Fibroblast of lung (primary cell): Measurements from ENCODE around the gene COL11A1. TPM values are rescaled to one million over a fixed set of nuclear protein-coding genes. Genes with fewer than 3 reads are reported as not detected.

Source experiments
- DNase-seq, 2 donors: peaks; one replicate each; pipeline versions ENCODE4 v3.0.0 to v3.0.0-alpha.2; 2010; ENCODE audit warnings: low read depth in 2 of 2
- H2AFZ ChIP-seq: 2 replicates; pipeline ENCODE4 v1.5.1; 2012; ENCODE audit warnings: low read length, control low read depth, inconsistent platforms
- H3K27ac ChIP-seq: 2 replicates; pipeline ENCODE4 v1.5.1; 2011; ENCODE audit warnings: low read length, control low read depth; ENCODE audit not compliant: insufficient read depth
- H3K27me3 ChIP-seq: 2 replicates; pipeline ENCODE4 v1.5.1; 2011; ENCODE audit warnings: mild to moderate bottlenecking, low read length; ENCODE audit not compliant: control insufficient read depth, insufficient read depth
- H3K36me3 ChIP-seq: 2 replicates; pipeline ENCODE4 v1.5.1; 2011; ENCODE audit warnings: low read length; ENCODE audit not compliant: control insufficient read depth, insufficient read depth
- H3K4me1 ChIP-seq: 2 replicates; pipeline ENCODE4 v1.5.1; 2011; ENCODE audit warnings: low read length; ENCODE audit not compliant: control insufficient read depth, insufficient read depth; ENCODE audit errors: extremely low read depth
- H3K4me2 ChIP-seq: 2 replicates; pipeline ENCODE4 v1.5.1; 2011; ENCODE audit warnings: low read length, control low read depth; ENCODE audit not compliant: insufficient read depth; ENCODE audit errors: extremely low read depth
- H3K4me3 ChIP-seq, 4 experiments: fragments of 200-600 bp in 1 of 4; sonication (generic) in 1 of 4; replicated peaks in 1 of 4; 2 replicates each; pipeline ENCODE4 v1.5.1; 2011 to 2016; ENCODE audit warnings: low read length in 4 of 4, low read depth in 3 of 4, mild to moderate bottlenecking in 3 of 4, control low read depth in 2 of 4, inconsistent platforms in 1 of 4, mixed read lengths in 1 of 4; ENCODE audit not compliant: insufficient read depth in 1 of 4; ENCODE audit errors: control extremely low read depth in 1 of 4
- H3K79me2 ChIP-seq: 2 replicates; pipeline ENCODE4 v1.5.1; 2012; ENCODE audit warnings: mild to moderate bottlenecking, low read length, inconsistent platforms; ENCODE audit not compliant: control insufficient read depth, insufficient read depth
- H3K9ac ChIP-seq: 2 replicates; pipeline ENCODE4 v1.5.1; 2011; ENCODE audit warnings: mild to moderate bottlenecking, low read length, control low read depth; ENCODE audit not compliant: insufficient read depth
- H3K9me3 ChIP-seq: 2 replicates; pipeline ENCODE4 v1.5.1; 2012; ENCODE audit warnings: low read depth, low read length; ENCODE audit not compliant: control insufficient read depth, insufficient read depth
- H4K20me1 ChIP-seq: 2 replicates; pipeline ENCODE4 v1.5.1; 2011; ENCODE audit warnings: low read length; ENCODE audit not compliant: control insufficient read depth, insufficient read depth; ENCODE audit errors: extremely low read depth
- EZH2 ChIP-seq: IDR thresholded peaks from 2 replicates; pipeline ENCODE4 v1.5.1; 2012; ENCODE audit warnings: low read length, control low read depth, mild to moderate bottlenecking; ENCODE audit errors: missing control alignments
- polyA plus RNA-seq, 2 donors: library from polyadenylated mRNA; depleted of rRNA in 1 of 2; stranded (reverse) in 1 of 2; unstranded in 1 of 2; fragments of >200 nt; gene quantifications; 2 replicates each; pipeline ENCODE4 v1.2.1, GENCODE V29; 2011 to 2012; ENCODE audit warnings: missing spikeins in 1 of 2
- total RNA-seq: library from RNA; depleted of rRNA; stranded (reverse); fragments of >200 nt; gene quantifications from 2 replicates; pipeline ENCODE4 v1.2.1, GENCODE V29; 2014
- TF ChIP-seq, protein P1 (sequence below), 2 donors: IDR thresholded peaks in 1 of 2; conservative IDR thresholded peaks in 1 of 2; 1 replicate in 1 of 2; 2 replicates in 1 of 2; pipeline ENCODE4 v1.5.1; 2011 to 2012; ENCODE audit warnings: low read length in 2 of 2, control low read depth in 1 of 2, inconsistent platforms in 1 of 2, low read depth in 1 of 2, mild to moderate bottlenecking in 1 of 2

COL11A1 gene
- total and polyA plus RNA-seq, 2 donors (not counting 1 experiment from before 2014, with no cell fraction given), result 2.6 to 8.9 TPM

DNA sequence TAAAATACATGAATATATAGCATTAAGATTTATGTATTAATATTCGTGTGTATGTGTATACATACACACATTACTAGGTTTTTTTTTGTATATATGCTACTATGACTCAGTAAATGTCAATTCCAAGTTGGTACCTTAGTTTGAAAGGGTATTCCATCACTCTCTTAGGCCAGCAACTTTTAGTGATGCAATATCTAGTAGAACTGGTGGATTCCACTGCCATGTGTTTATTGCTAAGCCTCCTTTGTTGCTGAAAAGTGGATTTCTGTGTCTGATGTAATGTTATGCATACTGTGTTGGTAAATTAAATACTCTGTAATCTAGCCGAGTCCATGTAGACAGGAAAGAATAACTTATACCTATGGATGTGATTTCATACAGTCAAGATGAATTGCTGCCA, 16.9 kb upstream of the COL11A1 start:
- Histone ChIP-seq H3K4me1 (no peaks in the 10 kb centered on the region), H3K27ac (no peak overlapping the region), H3K9me3 (no peaks in the 10 kb centered on the region), H3K4me3 (no peak overlapping the region), H2AFZ (no peak overlapping the region), H3K79me2 (no peaks in the 10 kb centered on the region), H3K36me3 (no peaks in the 10 kb centered on the region), H3K4me2 (no peak overlapping the region), H3K9ac (no peak overlapping the region), H3K27me3 (no peaks in the 10 kb centered on the region), H4K20me1 (no peaks in the 10 kb centered on the region)
- TF ChIP-seq, protein P1, sequence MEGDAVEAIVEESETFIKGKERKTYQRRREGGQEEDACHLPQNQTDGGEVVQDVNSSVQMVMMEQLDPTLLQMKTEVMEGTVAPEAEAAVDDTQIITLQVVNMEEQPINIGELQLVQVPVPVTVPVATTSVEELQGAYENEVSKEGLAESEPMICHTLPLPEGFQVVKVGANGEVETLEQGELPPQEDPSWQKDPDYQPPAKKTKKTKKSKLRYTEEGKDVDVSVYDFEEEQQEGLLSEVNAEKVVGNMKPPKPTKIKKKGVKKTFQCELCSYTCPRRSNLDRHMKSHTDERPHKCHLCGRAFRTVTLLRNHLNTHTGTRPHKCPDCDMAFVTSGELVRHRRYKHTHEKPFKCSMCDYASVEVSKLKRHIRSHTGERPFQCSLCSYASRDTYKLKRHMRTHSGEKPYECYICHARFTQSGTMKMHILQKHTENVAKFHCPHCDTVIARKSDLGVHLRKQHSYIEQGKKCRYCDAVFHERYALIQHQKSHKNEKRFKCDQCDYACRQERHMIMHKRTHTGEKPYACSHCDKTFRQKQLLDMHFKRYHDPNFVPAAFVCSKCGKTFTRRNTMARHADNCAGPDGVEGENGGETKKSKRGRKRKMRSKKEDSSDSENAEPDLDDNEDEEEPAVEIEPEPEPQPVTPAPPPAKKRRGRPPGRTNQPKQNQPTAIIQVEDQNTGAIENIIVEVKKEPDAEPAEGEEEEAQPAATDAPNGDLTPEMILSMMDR (conservative IDR thresholded peaks at IDR 0.05 in 1 of 2, IDR thresholded peaks at IDR 0.05 in 1 of 2; ENCODE audit: low read depth in 1 of 2, low read length in 2 of 2), result no peak
- TF ChIP-seq EZH2, result no peak
- no peak for DNase-seq

DNA sequence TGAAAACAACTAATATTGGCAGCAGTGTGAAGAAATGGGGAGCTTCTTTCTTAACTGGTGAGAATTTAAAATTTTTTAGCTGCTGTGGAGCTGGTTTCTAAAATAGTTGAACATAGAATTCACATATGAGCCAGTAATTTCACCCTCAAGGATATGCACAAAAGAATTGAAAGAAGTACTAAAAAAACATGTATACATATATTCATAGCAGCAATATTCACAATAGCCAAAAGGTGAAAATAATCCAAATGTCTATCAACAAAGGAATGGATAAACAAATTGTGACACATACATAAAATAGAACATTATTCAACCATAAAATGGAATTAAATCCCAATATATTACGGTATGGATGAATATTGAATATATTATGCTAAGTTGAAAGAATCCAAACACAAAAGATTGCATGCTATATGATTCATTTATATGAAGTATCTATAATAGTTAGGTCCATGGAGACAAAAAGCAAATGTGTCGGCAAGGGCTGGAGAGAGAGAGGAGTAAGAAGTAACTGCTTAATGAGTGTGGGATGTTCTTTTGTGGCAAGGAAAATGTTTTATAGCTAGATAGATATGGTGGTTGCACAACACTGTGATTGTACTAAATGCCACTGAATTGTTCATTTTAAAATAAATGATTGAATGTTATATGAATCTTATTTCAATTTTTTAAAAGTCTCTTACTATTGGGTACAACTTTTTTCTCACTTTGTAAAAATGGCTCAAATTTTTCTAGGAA, 14.8 kb upstream of the COL11A1 start:
- Histone ChIP-seq H3K9me3 (no peaks in the 10 kb centered on the region), H3K36me3 (no peaks in the 10 kb centered on the region), H3K4me2 (no peak overlapping the region), H3K4me3 (no peak overlapping the region), H4K20me1 (no peaks in the 10 kb centered on the region), H3K79me2 (no peaks in the 10 kb centered on the region), H3K27ac (no peak overlapping the region), H3K9ac (no peak overlapping the region), H3K4me1 (no peaks in the 10 kb centered on the region), H2AFZ (no peak overlapping the region), H3K27me3 (no peaks in the 10 kb centered on the region)
- no peak for DNase-seq
- TF ChIP-seq, protein P1 (conservative IDR thresholded peaks at IDR 0.05 in 1 of 2, IDR thresholded peaks at IDR 0.05 in 1 of 2; ENCODE audit: low read depth in 1 of 2, low read length in 2 of 2), result no peak
- no peak for TF ChIP-seq EZH2

DNA sequence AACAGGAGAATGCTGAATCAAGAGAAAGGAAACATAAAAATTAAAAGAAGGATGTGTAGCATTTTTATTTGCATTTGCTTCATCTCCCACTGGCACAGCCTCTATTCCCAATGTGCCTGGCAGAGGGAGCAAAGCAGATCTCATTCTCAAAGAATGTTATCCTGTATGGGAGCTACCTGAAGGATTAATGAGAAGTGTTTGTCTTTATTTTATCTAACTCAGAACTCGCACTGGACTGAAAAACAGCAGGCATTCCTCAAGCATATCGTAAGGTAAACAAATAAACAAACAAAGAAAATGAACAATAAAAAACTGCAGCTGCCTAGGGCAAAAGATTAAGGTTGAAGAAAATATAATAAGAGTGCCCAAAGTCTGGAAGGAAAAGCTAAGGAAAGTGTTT, 12.7 kb upstream of the COL11A1 start:
- no peaks in the 10 kb centered on the region for H3K27me3 ChIP-seq
- no peaks in the 10 kb centered on the region for H4K20me1 ChIP-seq
- H3K4me1 ChIP-seq, result no peaks in the 10 kb centered on the region
- H2AFZ ChIP-seq, result no peak overlapping the region
- DNase-seq, result no peak
- H3K79me2 ChIP-seq, result no peaks in the 10 kb centered on the region
- H3K4me3 ChIP-seq, result no peak overlapping the region
- no peak overlapping the region for H3K9ac ChIP-seq
- no peaks in the 10 kb centered on the region for H3K36me3 ChIP-seq
- no peak overlapping the region for H3K27ac ChIP-seq
- H3K9me3 ChIP-seq, result no peaks in the 10 kb centered on the region
- TF ChIP-seq, protein P1 (conservative IDR thresholded peaks at IDR 0.05 in 1 of 2, IDR thresholded peaks at IDR 0.05 in 1 of 2; ENCODE audit: low read depth in 1 of 2, low read length in 2 of 2), result no peak
- TF ChIP-seq EZH2, result no peak
- no peak overlapping the region for H3K4me2 ChIP-seq
